HCT116 (cell line): ENCODE results near the gene CPNE8. TPM values are rescaled to one million over a fixed set of nuclear protein-coding genes. Genes with fewer than 3 reads are reported as not detected.

Experiments used
- ATAC-seq: fragments of 200-7000 bp; cut with Tn5 transposase; 2 replicates; pipeline ENCODE4 v1.9.1; 2020; ENCODE audit warnings: mild to moderate bottlenecking, moderate library complexity
- BruUV-seq: library from RNA; stranded (reverse); fragments of 400-500 nt; replicated peaks from 2 replicates; lab custom pipeline; 2021; lab: Mats Ljungman, UMichigan
- CTCF ChIA-PET: fragments of 300-600 bp; sonication (Branson Sonifier 250); formaldehyde crosslinking; loops from one replicate; lab custom pipeline; 2021; ENCODE audit warnings: antibody characterized with exemption; lab: Charles Lee
- POLR2A ChIA-PET: fragments of 300-600, 350-600 bp; sonication (Branson Sonifier 250); formaldehyde crosslinking; loops from one replicate; lab custom pipeline; 2021; ENCODE audit warnings: antibody characterized with exemption; lab: Charles Lee
- RAD21 ChIA-PET, 2 experiments: fragments of 300-600 bp; sonication (Branson Sonifier 250); formaldehyde crosslinking; loops; one replicate each; lab custom pipeline; 2023; ENCODE audit warnings: low total read pairs in 2 of 2; ENCODE audit not compliant: uncharacterized antibody in 2 of 2, unreplicated experiment in 2 of 2, low non-redundant PET in 1 of 2; lab: Charles Lee
- DNase-seq: peaks from one replicate; pipeline ENCODE4 v3.0.0-alpha.2; 2010; ENCODE audit warnings: low read depth, low spot score
- H2AFZ ChIP-seq: fragments of 200-600 bp; shearing (Covaris generic), sonication (generic); 2 replicates; pipeline ENCODE4 v1.6.1; 2017; ENCODE audit warnings: low read depth, mixed run types, mixed read lengths, antibody characterized with exemption, low read length; ENCODE audit not compliant: poor library complexity, severe bottlenecking
- H3K27ac ChIP-seq: 2 replicates; pipeline ENCODE4 v1.5.1; 2012; ENCODE audit warnings: low read depth, low read length
- H3K27me3 ChIP-seq: fragments of 200-600 bp; sonication (generic); 2 replicates; pipeline ENCODE4 v1.6.1; 2016; ENCODE audit warnings: mixed run types, low read length, mixed read lengths; ENCODE audit not compliant: insufficient read depth
- H3K36me3 ChIP-seq, 2 experiments: fragments of 200-500 bp in 1 of 2; fragments of 200-600 bp in 1 of 2; sonication (Bioruptor generic) in 1 of 2; sonication (generic) in 1 of 2; 2 replicates each; pipeline versions ENCODE4 v1.5.1 to v1.6.1; 2014 to 2016; ENCODE audit warnings: low read length in 2 of 2, inconsistent platforms in 1 of 2, mixed read lengths in 1 of 2, mixed run types in 1 of 2; ENCODE audit not compliant: insufficient read depth in 2 of 2, control insufficient read depth in 1 of 2
- H3K4me1 ChIP-seq, 2 experiments: fragments of 200-600 bp in 1 of 2; sonication (generic) in 1 of 2; 2 replicates each; pipeline versions ENCODE4 v1.5.1 to v1.6.1; 2012 to 2017; ENCODE audit warnings: low read length in 2 of 2, inconsistent platforms in 1 of 2, mild to moderate bottlenecking in 1 of 2, mixed read lengths in 1 of 2, mixed run types in 1 of 2, moderate library complexity in 1 of 2; ENCODE audit not compliant: insufficient read depth in 2 of 2, control insufficient read depth in 1 of 2
- H3K4me2 ChIP-seq: fragments of 200-600 bp; sonication (generic); 2 replicates; pipeline ENCODE4 v1.6.1; 2017; ENCODE audit warnings: mixed run types, low read length, mixed read lengths
- H3K4me3 ChIP-seq, 2 experiments: fragments of 200-600 bp in 1 of 2; sonication (generic) in 1 of 2; replicated peaks in 1 of 2; 2 replicates each; pipeline ENCODE4 v1.5.1; 2011 to 2016; ENCODE audit warnings: low read length in 2 of 2, control low read depth in 1 of 2, low read depth in 1 of 2, mild to moderate bottlenecking in 1 of 2, mixed read lengths in 1 of 2, mixed run types in 1 of 2
- H3K79me2 ChIP-seq: fragments of 200-600 bp; sonication (generic); 2 replicates; pipeline ENCODE4 v1.6.1; 2017; ENCODE audit warnings: mild to moderate bottlenecking, mixed run types, low read length, moderate library complexity, mixed read lengths; ENCODE audit not compliant: insufficient read depth
- H3K9ac ChIP-seq: fragments of 200-600 bp; sonication (generic); 2 replicates; pipeline ENCODE4 v1.6.1; 2016; ENCODE audit warnings: low read length, mixed read lengths
- H3K9me2 ChIP-seq: fragments of 200-600 bp; sonication (generic), shearing (Covaris generic); 2 replicates; pipeline ENCODE4 v1.6.1; 2017; ENCODE audit warnings: mixed run types, mild to moderate bottlenecking, moderate library complexity; ENCODE audit not compliant: insufficient read depth
- H3K9me3 ChIP-seq, 2 experiments: fragments of 200-500 bp in 1 of 2; fragments of 200-600 bp in 1 of 2; sonication (Bioruptor generic) in 1 of 2; sonication (generic) in 1 of 2; 2 replicates each; pipeline ENCODE4 v1.6.1; 2014 to 2017; ENCODE audit warnings: low read length in 2 of 2, mixed read lengths in 2 of 2, inconsistent platforms in 1 of 2, low read depth in 1 of 2, mild to moderate bottlenecking in 1 of 2, mixed run types in 1 of 2, moderate library complexity in 1 of 2; ENCODE audit not compliant: control insufficient read depth in 1 of 2, insufficient read depth in 1 of 2
- H4K20me1 ChIP-seq: fragments of 200-600 bp; sonication (generic), shearing (Covaris generic); 2 replicates; pipeline ENCODE4 v1.6.1; 2017; ENCODE audit warnings: mixed run types, mild to moderate bottlenecking, moderate library complexity; ENCODE audit not compliant: insufficient read depth
- CEBPB ChIP-seq: IDR thresholded peaks from 2 replicates; pipeline ENCODE4 v1.6.1; 2012; ENCODE audit warnings: low read depth
- EGR1 ChIP-seq: IDR thresholded peaks from 2 replicates; pipeline ENCODE4 v1.6.1; 2012; ENCODE audit warnings: low read depth
- ELF1 ChIP-seq: IDR thresholded peaks from 2 replicates; pipeline ENCODE4 v1.6.1; 2012; ENCODE audit warnings: low read depth, borderline replicate concordance
- EZH2phosphoT487 ChIP-seq: fragments of 200-600 bp; IDR thresholded peaks from 2 replicates; pipeline ENCODE4 v1.6.1; 2018; ENCODE audit warnings: antibody characterized with exemption, borderline replicate concordance
- FOSL1 ChIP-seq: IDR thresholded peaks from 2 replicates; pipeline ENCODE4 v1.6.1; 2012; ENCODE audit warnings: low read depth
- JUND ChIP-seq: IDR thresholded peaks from 2 replicates; pipeline ENCODE4 v1.6.1; 2012
- POLR2AphosphoS5 ChIP-seq: IDR thresholded peaks from 2 replicates; pipeline ENCODE4 v1.6.1; 2011; ENCODE audit warnings: mild to moderate bottlenecking, low read depth, low read length, moderate library complexity
- RAD21 ChIP-seq: IDR thresholded peaks from 2 replicates; pipeline ENCODE4 v1.6.1; 2012; ENCODE audit warnings: low read depth, mild to moderate bottlenecking
- SIN3A ChIP-seq: IDR thresholded peaks from 2 replicates; pipeline ENCODE4 v1.6.1; 2012; ENCODE audit warnings: low read depth
- SP1 ChIP-seq: IDR thresholded peaks from 2 replicates; pipeline ENCODE4 v1.6.1; 2012; ENCODE audit warnings: low read depth
- ZBTB33 ChIP-seq: IDR thresholded peaks from 2 replicates; pipeline ENCODE4 v1.6.1; 2011; ENCODE audit warnings: mild to moderate bottlenecking, low read length, moderate library complexity; ENCODE audit not compliant: insufficient replicate concordance; ENCODE audit errors: extremely low read depth
- ZNF274 ChIP-seq: fragments of 200-500 bp; sonication (Bioruptor generic); IDR thresholded peaks from 2 replicates; pipeline ENCODE4 v1.6.1; 2014; ENCODE audit warnings: mild to moderate bottlenecking, low read depth, low read length, inconsistent platforms
- intact Hi-C: fragments of 100-400 bp; cut with micrococcal nuclease; formaldehyde crosslinking; loops from 2 replicates; pipeline ENCODE4 v1.10.0; 2022
- total RNA-seq: library from RNA; stranded (reverse); gene quantifications from one replicate; pipeline ENCODE4 v1.2.1, GENCODE V29; 2021; ENCODE audit not compliant: unreplicated experiment
- TF ChIP-seq, protein P1 (sequence below): IDR thresholded peaks from 2 replicates; pipeline ENCODE4 v1.6.1; 2012; ENCODE audit warnings: low read depth
- TF ChIP-seq, protein P2 (sequence below), 3 experiments: fragments of 200-600 bp in 1 of 3; sonication (generic) in 1 of 3; IDR thresholded peaks in 2 of 3; conservative IDR thresholded peaks in 1 of 3; 2 replicates each; pipeline ENCODE4 v1.5.1; 2012 to 2017; ENCODE audit warnings: low read depth in 2 of 3, low read length in 2 of 3, antibody characterized with exemption in 1 of 3, borderline replicate concordance in 1 of 3, control low read depth in 1 of 3, mild to moderate bottlenecking in 1 of 3, mixed read lengths in 1 of 3, mixed run types in 1 of 3, moderate library complexity in 1 of 3; ENCODE audit not compliant: insufficient read depth in 1 of 3

CPNE8 gene
- total RNA-seq, 1 experiment from 2014 or later = 14.2 TPM

DNA sequence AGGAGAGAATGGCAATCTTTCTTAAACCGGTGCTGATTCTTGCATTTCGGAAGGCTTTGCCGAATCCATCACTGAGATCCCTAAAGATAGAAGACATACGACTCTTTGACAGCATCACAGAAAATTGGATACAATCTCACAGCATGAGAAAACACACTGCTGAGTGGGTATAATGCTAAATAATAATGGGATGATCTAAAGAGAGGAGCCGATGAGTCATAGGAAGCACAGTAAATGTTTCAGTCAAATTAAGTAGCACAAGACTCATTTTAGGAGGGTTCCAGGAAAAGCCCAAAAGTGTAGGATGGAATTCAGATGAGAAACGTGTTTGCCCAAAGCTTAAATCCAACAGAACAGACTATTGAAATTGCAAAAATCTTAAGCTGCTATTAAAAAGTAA, 81.7 kb downstream of the CPNE8 start:
- POLR2A ChIA-PET = no interaction called here
- Histone ChIP-seq H3K27me3 (no peaks in the 10 kb centered on the region), H4K20me1 (no peaks in the 10 kb centered on the region), H3K4me1 (no peaks in the 10 kb centered on the region), H3K4me2 (no peak overlapping the region), H3K4me3 (no peak overlapping the region), H3K9me3 (no peaks in the 10 kb centered on the region), H3K9me2 (no peaks in the 10 kb centered on the region), H3K36me3 (no peaks in the 10 kb centered on the region), H3K9ac (no peak overlapping the region), H2AFZ (no peak overlapping the region), H3K27ac (no peak overlapping the region), H3K79me2 (no peaks in the 10 kb centered on the region)
- intact Hi-C loops = no loop called here
- no TSS peak for BruUV-seq
- TF ChIP-seq CEBPB (no peak), ZNF274 (no peak), POLR2AphosphoS5 (no peak), EZH2phosphoT487 (no peak), RAD21 (no peak), SIN3A (no peak), SP1 (no peak)
- RAD21 ChIA-PET = no interaction called here
- CTCF ChIA-PET = no interaction called here
- no peak for ATAC-seq
- DNase-seq = no peak

GRCh38 chr12:38823314-38823713, 82.1 kb downstream of the CPNE8 start:
- Histone ChIP-seq H2AFZ (no peak overlapping the region), H3K9me3 (no peaks in the 10 kb centered on the region), H3K4me3 (no peak overlapping the region), H3K9me2 (no peaks in the 10 kb centered on the region), H3K36me3 (no peaks in the 10 kb centered on the region), H3K9ac (no peak overlapping the region), H4K20me1 (no peaks in the 10 kb centered on the region), H3K27ac (no peak overlapping the region), H3K79me2 (no peaks in the 10 kb centered on the region), H3K4me2 (no peak overlapping the region), H3K4me1 (no peaks in the 10 kb centered on the region), H3K27me3 (no peaks in the 10 kb centered on the region)
- ChIA-PET POLR2A (no interaction called here), RAD21 (no interaction called here), CTCF (no interaction called here)
- no peak for ATAC-seq
- TF ChIP-seq JUND = no peak
- TF ChIP-seq, protein P1, sequence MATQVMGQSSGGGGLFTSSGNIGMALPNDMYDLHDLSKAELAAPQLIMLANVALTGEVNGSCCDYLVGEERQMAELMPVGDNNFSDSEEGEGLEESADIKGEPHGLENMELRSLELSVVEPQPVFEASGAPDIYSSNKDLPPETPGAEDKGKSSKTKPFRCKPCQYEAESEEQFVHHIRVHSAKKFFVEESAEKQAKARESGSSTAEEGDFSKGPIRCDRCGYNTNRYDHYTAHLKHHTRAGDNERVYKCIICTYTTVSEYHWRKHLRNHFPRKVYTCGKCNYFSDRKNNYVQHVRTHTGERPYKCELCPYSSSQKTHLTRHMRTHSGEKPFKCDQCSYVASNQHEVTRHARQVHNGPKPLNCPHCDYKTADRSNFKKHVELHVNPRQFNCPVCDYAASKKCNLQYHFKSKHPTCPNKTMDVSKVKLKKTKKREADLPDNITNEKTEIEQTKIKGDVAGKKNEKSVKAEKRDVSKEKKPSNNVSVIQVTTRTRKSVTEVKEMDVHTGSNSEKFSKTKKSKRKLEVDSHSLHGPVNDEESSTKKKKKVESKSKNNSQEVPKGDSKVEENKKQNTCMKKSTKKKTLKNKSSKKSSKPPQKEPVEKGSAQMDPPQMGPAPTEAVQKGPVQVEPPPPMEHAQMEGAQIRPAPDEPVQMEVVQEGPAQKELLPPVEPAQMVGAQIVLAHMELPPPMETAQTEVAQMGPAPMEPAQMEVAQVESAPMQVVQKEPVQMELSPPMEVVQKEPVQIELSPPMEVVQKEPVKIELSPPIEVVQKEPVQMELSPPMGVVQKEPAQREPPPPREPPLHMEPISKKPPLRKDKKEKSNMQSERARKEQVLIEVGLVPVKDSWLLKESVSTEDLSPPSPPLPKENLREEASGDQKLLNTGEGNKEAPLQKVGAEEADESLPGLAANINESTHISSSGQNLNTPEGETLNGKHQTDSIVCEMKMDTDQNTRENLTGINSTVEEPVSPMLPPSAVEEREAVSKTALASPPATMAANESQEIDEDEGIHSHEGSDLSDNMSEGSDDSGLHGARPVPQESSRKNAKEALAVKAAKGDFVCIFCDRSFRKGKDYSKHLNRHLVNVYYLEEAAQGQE = no peak
- no peak for TF ChIP-seq SP1
- TF ChIP-seq ZNF274 = no peak
- no peak for TF ChIP-seq ELF1
- no peak for TF ChIP-seq EGR1
- no peak for TF ChIP-seq FOSL1
- no peak for TF ChIP-seq ZBTB33
- TF ChIP-seq, protein P2, sequence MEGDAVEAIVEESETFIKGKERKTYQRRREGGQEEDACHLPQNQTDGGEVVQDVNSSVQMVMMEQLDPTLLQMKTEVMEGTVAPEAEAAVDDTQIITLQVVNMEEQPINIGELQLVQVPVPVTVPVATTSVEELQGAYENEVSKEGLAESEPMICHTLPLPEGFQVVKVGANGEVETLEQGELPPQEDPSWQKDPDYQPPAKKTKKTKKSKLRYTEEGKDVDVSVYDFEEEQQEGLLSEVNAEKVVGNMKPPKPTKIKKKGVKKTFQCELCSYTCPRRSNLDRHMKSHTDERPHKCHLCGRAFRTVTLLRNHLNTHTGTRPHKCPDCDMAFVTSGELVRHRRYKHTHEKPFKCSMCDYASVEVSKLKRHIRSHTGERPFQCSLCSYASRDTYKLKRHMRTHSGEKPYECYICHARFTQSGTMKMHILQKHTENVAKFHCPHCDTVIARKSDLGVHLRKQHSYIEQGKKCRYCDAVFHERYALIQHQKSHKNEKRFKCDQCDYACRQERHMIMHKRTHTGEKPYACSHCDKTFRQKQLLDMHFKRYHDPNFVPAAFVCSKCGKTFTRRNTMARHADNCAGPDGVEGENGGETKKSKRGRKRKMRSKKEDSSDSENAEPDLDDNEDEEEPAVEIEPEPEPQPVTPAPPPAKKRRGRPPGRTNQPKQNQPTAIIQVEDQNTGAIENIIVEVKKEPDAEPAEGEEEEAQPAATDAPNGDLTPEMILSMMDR (IDR thresholded peaks at IDR 0.05 in 2 of 3, conservative IDR thresholded peaks at IDR 0.05 in 1 of 3; ENCODE audit: borderline replicate concordance in 1 of 3, insufficient read depth in 1 of 3, low read depth in 2 of 3, low read length in 2 of 3) = no peak
- no peak for TF ChIP-seq SIN3A
- BruUV-seq = no TSS peak
- no peak for DNase-seq
- intact Hi-C loops = no loop called here
